HTR-8/SVneo (cell line): ENCODE results near the gene FHIP1A.

ENCODE experiments used
- DNase-seq: peaks from one replicate; pipeline ENCODE4 v3.0.0; 2011; ENCODE audit warnings: low spot score, mixed read lengths; ENCODE audit not compliant: insufficient read length
- FAIRE-seq: peaks from 2 replicates; lab custom pipeline; 2011; peaks lifted over from hg19 to GRCh38; lab: Jason Lieb, UNC

The FHIP1A gene

DNA sequence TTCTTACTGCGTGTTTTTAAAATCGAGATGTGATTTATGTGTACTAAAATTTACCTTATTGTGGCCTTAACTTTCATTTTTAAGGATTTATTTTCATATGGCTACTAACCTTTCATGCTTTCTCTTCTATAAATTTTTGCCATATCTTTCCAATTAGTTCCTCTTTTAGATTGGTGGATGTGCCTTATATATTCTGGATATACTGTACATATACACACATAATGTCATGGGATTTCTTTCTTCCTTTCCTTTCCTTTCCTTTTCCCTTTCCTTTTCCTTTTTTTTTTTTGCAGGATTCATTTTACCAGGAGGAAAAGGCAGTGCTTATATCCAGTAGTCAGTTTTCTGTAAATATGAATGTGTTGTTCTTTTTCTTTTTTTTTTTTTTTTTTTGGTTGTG lies 37.2 kb downstream of the FHIP1A start:
- DNase-seq, result no peak
- no peak for FAIRE-seq

DNA sequence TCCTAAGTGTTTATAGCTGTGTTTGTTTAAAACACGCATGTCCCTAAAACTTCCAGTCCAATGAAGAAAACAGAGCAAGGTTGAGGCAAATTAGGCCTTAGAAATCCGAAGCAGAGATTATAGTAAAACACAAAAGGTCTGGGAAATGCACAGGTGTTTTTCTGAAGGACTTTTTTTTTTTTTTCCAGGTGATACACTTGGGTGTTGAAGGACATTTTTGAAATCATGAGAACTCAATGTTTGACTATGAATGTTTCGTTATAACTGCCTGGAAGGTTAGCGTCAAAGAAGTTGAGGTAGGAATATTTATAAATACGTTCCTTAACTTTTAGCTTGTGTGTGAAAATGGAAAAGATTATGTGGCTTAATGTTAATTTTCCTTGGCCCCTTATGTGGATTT lies 45.5 kb downstream of the FHIP1A start:
- FAIRE-seq (no peak), DNase-seq (no peak)

- FAIRE-seq (no peak), DNase-seq (no peak)
Observed at GRCh38 chr4:151455212-151455611, 46.2 kb downstream of the FHIP1A start.

DNA sequence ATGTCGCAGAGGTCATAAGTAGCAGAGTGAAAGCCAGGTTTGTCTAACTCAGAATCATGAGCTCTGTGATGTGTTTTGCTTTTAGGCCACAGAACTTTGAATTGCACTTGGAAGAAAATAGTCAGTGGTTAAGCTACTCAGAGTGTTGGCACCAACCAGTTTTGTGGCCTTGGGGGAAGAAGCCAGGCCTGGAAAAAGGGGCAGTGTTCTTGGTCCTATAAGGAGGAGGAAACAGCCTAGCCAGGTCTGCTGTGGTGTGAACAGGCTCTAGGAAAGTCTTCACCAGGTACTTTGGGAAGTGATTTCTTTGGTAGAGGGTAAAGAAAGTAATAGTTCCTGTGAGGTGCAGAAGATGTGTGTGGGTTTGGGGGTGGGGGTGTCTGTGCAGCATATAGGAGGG lies 49.2 kb downstream of the FHIP1A start:
- FAIRE-seq, result no peak
- DNase-seq, result no peak
